ENCODE data around the gene C10orf90. TPM values are rescaled to one million over a fixed set of nuclear protein-coding genes. Genes with fewer than 3 reads are reported as not detected.

The C10orf90 gene
- total and polyA plus RNA-seq, 2 of the 8 experiments (the other 6 are each of a cell fraction or from before 2014, with no cell fraction given) = 0.21 TPM; not detected in 1

DNA sequence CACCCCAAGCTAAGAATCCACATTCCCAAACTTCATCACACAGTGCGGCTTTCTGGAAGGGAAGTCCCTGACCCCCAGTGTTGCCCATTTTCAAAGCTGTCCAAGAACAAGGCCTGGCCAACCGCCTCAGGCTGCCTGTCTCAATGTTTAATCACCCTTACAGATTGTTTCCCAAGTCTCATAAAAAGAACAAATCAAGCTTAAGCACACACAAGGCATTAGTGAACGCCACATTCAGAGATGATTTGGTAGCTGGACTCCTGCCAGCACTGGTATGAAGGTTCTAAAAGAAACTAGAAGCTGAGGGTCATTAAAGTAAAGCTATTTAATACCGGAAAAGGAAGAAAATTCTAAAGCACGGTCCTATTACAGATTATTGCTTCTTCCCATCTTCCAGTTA lies 35.6 kb downstream of the C10orf90 start:
- Histone ChIP-seq H3K14ac (ENCODE audit: insufficient read length) (no peak overlapping the region), H2BK12ac (ENCODE audit: low read depth, low read length) (no peak overlapping the region), H2BK120ac (replicated peaks; ENCODE audit: low read depth, low read length) (no peak overlapping the region), H3K23ac (ENCODE audit: insufficient read length) (no peak overlapping the region), H4K20me1 (replicated peaks in 1 of 2; ENCODE audit: control insufficient read depth in 1 of 2, insufficient read depth in 2 of 2, low read length in 2 of 2) (no peaks in the 10 kb centered on the region), H2BK15ac (ENCODE audit: low read length) (no peak overlapping the region), H3K4ac (replicated peaks; ENCODE audit: insufficient read length, low read depth, low read length) (no peak overlapping the region), H2AFZ (ENCODE audit: low read length) (no peak overlapping the region), H3K4me2 (ENCODE audit: insufficient read depth in 1 of 2, low read depth in 2 of 2, low read length in 2 of 2) (no peak overlapping the region), H3K56ac (replicated peaks; ENCODE audit: insufficient read length, low read depth, low read length) (no peak overlapping the region), H3K4me1 (replicated peaks in 1 of 4; ENCODE audit: control insufficient read depth in 3 of 4, insufficient read depth in 4 of 4, low read length in 3 of 4) (no peaks in the 10 kb centered on the region), H3K79me1 (ENCODE audit: low read depth, low read length) (no peaks in the 10 kb centered on the region), H3K4me3 (ENCODE audit: extremely low read depth in 1 of 4, insufficient read depth in 2 of 4, low read depth in 3 of 4, low read length in 4 of 4) (no peak overlapping the region), H3K79me2 (ENCODE audit: control insufficient read depth in 1 of 2, insufficient read depth in 2 of 2, low read length in 2 of 2) (no peaks in the 10 kb centered on the region), H3K9ac (replicated peaks in 1 of 4; ENCODE audit: extremely low read depth in 1 of 4, low read depth in 3 of 4, low read length in 3 of 4) (no peak overlapping the region), H2BK5ac (ENCODE audit: low read depth, low read length) (no peak overlapping the region), H3K9me3 (ENCODE audit: insufficient read depth in 2 of 2, low read depth in 1 of 2, low read length in 1 of 2) (no peaks in the 10 kb centered on the region), H3K36me3 (ENCODE audit: control insufficient read depth in 2 of 4, insufficient read depth in 4 of 4, low read length in 3 of 4) (no peaks in the 10 kb centered on the region), H4K91ac (replicated peaks; ENCODE audit: insufficient read length, low read length) (no peak overlapping the region), H4K8ac (ENCODE audit: extremely low read depth, insufficient read depth, low read length) (no peak overlapping the region), H2BK20ac (ENCODE audit: low read length) (no peak overlapping the region), H3K18ac (ENCODE audit: extremely low read depth, low read length) (no peak overlapping the region), H3K27ac (ENCODE audit: low read depth, low read length) (no peak overlapping the region), H4K5ac (ENCODE audit: insufficient read length, low read depth, low read length) (no peak overlapping the region), H3K27me3 (replicated peaks in 1 of 4; ENCODE audit: control insufficient read depth in 3 of 4, extremely low read depth in 1 of 4, insufficient read depth in 3 of 4, low read length in 3 of 4) (no peaks in the 10 kb centered on the region), H2AK5ac (ENCODE audit: low read depth, low read length) (no peak overlapping the region), H3K23me2 (ENCODE audit: low read depth, low read length) (no peaks in the 10 kb centered on the region)
- ChIA-PET POLR2A (ENCODE audit: partially characterized antibody) (no interaction called here), CTCF (ENCODE audit: partially characterized antibody) (interaction anchor here (1.1 kb wide), 1 partner anchor 16 kb away, joined by 3 read pairs; no protein-coding TSS in a partner anchor)
- FAIRE-seq (no peak), DNase-seq (ENCODE audit: low read depth in 1 of 2, low spot score in 2 of 2) (no peak)
- 93% methylated on average over 5 of the region's 5 CpGs; no CpG with 5 or more reads in 1 of the 2 experiments for WGBS, 2 experiments (ENCODE audit: extremely low coverage in 1 of 2, insufficient coverage in 1 of 2, insufficient read length in 1 of 2, insufficient replicate concordance in 2 of 2, low coverage in 1 of 2, low lambda C conversion rate in 2 of 2, missing lambda C conversion rate in 1 of 2)
- TF ChIP-seq SP4 (IDR thresholded peaks at IDR 0.05; ENCODE audit: low read length) (no peak), SAP30 (IDR thresholded peaks at IDR 0.05; ENCODE audit: insufficient read depth, insufficient replicate concordance, low read length) (no peak), ASH2L (IDR thresholded peaks at IDR 0.05; ENCODE audit: low read length) (no peak), JUND (IDR thresholded peaks at IDR 0.05; ENCODE audit: low read length) (no peak), ZNF274 (IDR thresholded peaks at IDR 0.05; ENCODE audit: borderline replicate concordance, extremely low read depth, low read length) (no peak), KDM5A (IDR thresholded peaks at IDR 0.05; ENCODE audit: low read length) (no peak), CHD2 (IDR thresholded peaks at IDR 0.05; ENCODE audit: low read length) (no peak), GABPA (IDR thresholded peaks at IDR 0.05; ENCODE audit: borderline replicate concordance, insufficient read depth, low read length) (no peak), CEBPB (IDR thresholded peaks at IDR 0.05; ENCODE audit: low read depth, low read length) (no peak), TEAD4 (IDR thresholded peaks at IDR 0.05; ENCODE audit: low read depth, low read length) (no peak), TAF1 (IDR thresholded peaks at IDR 0.05; ENCODE audit: low read depth, low read length) (no peak), CHD1 (IDR thresholded peaks at IDR 0.05; ENCODE audit: low read depth, low read length) (no peak), JUN (IDR thresholded peaks at IDR 0.05; ENCODE audit: low read depth, low read length) (no peak), MAFK (IDR thresholded peaks at IDR 0.05; ENCODE audit: low read depth, low read length) (no peak), EZH2 (IDR thresholded peaks at IDR 0.05; ENCODE audit: low read depth, low read length, severe bottlenecking) (no peak), NANOG (IDR thresholded peaks at IDR 0.05; ENCODE audit: insufficient read depth, low read depth, low read length, poor library complexity, severe bottlenecking) (no peak), TBP (IDR thresholded peaks at IDR 0.05; ENCODE audit: low read depth, low read length) (no peak)

Measured in H1 (cell line).